ENCODE data around the gene SLC27A1.

- TF ChIP-seq EZH2 (IDR thresholded peaks at IDR 0.05; ENCODE audit: borderline replicate concordance) (no peak), CTCF (IDR thresholded peaks at IDR 0.05; ENCODE audit: poor library complexity) (peak; percentile 66), EZH2phosphoT487 (IDR thresholded peaks at IDR 0.05; ENCODE audit: low read depth, severe bottlenecking, unreplicated experiment) (no peak)
These were observed 45.5 kb upstream of the SLC27A1 start for GRCh38 chr19:17424743-17425365.
